T-helper 1 cell treated with Interleukin-12 subunit alpha and Interleukin-12 subunit beta and Interleukin-4 antibody, amounts not matched to agents 30 μg/mL and 1 μg/mL, for 36 hours (primary cell): ENCODE results near the gene RPS6KA5.
"Not testable (repeated sequence)": the region's sequence is repeated elsewhere in the genome, so short reads cannot be mapped to it uniquely, and the experiment has no call there.

Experiments
- H3K27ac Mint-ChIP-seq: one replicate; pipeline ENCODE4 v1.8.0; 2021; ENCODE audit warnings: mild to moderate bottlenecking, mixed read lengths
- H3K27me3 Mint-ChIP-seq: one replicate; pipeline ENCODE4 v1.8.0; 2021; ENCODE audit warnings: low read depth, mixed read lengths
- H3K36me3 Mint-ChIP-seq: one replicate; pipeline ENCODE4 v1.8.0; 2021; ENCODE audit warnings: low read depth, mixed read lengths
- H3K4me1 Mint-ChIP-seq: one replicate; pipeline ENCODE4 v1.8.0; 2021; ENCODE audit warnings: low read depth, mixed read lengths
- H3K4me3 Mint-ChIP-seq: one replicate; pipeline ENCODE4 v1.8.0; 2021; ENCODE audit warnings: mild to moderate bottlenecking, moderate library complexity, mixed read lengths
- H3K9me3 Mint-ChIP-seq: one replicate; pipeline ENCODE4 v1.8.0; 2021; ENCODE audit warnings: mixed read lengths

The RPS6KA5 gene

DNA sequence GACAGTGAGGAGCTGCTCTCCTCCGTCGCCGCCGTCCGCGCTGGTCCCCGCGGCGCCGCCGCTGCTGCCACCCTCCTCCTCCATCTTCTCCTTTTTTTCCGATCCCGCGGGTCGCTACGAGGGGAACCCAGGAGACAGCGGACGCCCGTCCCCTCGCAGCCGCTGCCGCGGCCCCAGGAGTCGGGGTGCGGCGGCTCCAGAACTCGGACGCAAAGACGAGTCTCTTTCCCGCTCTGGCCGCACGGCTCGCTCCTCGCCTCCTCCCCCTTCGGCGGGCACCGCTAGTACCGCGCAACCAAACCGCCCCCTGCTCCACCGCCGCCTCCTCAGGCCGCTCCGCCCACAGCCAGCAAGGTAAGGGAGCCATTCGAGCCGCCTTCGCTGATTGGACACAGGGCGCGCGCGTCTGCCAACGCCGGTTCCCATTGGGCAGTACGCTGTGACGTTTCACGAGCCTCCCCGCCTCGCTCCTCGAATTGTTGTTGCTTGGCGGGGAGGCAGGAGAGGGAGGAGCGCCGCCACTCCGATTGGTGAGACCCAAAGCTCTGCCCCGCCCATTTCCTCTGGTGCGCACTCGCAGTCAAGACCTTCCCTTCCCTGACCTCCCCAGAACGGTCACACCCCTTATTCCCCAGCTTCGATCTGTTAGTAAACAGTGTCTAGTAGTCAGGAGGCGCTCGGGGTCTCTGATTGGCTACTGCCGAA, at the start of gene RPS6KA5:
TSS of gene RPS6KA5 (minus strand) at position 291 of the 705 bp plus-strand sequence. CDS start at position 84, 207 bp downstream.
- Mint-ChIP-seq H3K4me3 (peak within 1 kb of the TSS; percentile 86), H3K27me3 (no peaks in the 10 kb centered on the region), H3K9me3 (peaks cover 10% of the 10 kb centered on the region), H3K36me3 (peaks cover 39% of the 10 kb centered on the region), H3K4me1 (peaks cover 51% of the 10 kb centered on the region), H3K27ac (peak within 1 kb of the TSS; percentile 50)

DNA sequence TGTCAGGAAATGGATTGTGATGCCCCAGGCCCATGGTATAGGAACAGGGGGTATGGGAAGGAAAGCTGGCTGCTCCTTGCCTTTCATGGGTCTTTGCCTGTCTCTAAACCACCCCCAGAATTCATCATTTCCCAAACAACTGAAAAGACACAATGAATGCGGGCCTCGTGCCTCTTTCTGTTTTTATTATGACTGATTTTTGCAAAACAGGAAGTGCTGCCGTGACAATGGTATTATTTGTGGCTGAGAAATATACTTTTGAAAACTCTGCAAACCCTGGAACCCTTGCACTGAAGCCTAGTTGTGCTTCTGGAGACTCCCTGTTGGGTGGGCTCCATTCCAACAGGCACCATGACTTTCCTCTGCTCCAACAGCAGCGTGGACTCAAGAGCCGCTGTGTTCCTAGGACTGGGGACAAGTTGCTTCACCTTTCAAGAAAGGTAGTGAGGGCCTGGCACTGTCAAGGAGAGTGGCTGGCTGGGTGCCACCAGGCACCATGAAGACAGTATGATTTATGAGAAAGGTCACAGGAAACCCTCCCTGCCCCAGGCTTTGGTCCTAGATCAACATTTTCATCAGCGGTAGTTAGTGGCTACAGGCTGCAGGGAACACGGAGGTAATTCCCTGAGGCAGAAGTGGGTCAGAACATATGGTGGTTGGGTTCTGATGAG, 48.6 kb upstream of the RPS6KA5 start:
- Mint-ChIP-seq H3K27me3 (no peaks in the 10 kb centered on the region), H3K9me3 (no peaks in the 10 kb centered on the region), H3K36me3 (peaks cover 4% of the 10 kb centered on the region), H3K27ac (peak overlapping the region; percentile 88), H3K4me1 (peaks cover 47% of the 10 kb centered on the region), H3K4me3 (peak overlapping the region; percentile 38)

DNA sequence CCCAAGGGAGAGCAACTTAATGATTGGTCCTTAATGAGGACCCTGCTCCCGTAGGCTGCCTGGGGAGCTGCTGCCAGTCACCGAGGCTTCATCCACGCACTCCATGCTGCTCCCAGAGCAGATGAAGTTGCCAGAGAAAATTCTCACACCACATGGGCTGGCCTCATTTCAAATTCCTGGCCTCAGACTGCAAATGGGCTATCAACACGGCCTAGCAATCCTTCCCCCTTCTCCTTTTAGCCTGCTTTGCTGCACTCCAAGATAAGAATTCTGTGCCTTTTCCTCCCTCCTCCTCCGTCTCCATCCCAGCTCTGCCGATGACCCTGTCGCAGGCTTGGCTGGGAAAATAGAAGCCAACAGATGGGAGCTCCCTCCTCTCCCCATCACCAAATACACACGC, 42.7 kb upstream of the RPS6KA5 start:
- Mint-ChIP-seq H3K4me1 (peaks cover 11% of the 10 kb centered on the region), H3K27me3 (peaks cover 3% of the 10 kb centered on the region), H3K36me3 (peaks cover 2% of the 10 kb centered on the region), H3K4me3 (no peak overlapping the region), H3K27ac (no peak overlapping the region), H3K9me3 (no peaks in the 10 kb centered on the region)

DNA sequence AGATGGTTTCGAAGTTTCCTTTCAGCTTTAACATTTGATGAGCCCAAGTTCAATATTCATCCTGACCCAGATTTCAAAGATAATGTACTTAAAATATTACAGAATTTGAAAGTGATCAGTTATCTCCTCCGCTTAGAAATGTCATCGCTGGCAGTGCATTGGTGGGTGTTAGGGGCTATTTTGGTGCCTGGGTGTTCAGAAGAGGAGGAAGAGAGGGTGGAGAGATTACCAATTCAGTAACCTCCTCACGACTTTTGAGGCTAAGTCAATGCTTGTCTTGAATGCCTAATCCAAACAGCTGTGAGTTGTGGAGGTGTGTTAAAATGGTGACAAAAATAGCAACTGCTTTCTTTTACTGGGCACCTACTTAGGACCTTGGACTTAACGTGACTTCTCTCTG, 39.7 kb upstream of the RPS6KA5 start:
- Mint-ChIP-seq H3K9me3 (no peaks in the 10 kb centered on the region), H3K27ac (no peak overlapping the region), H3K4me3 (no peak overlapping the region), H3K4me1 (peaks cover 5% of the 10 kb centered on the region), H3K27me3 (peaks cover 7% of the 10 kb centered on the region), H3K36me3 (peaks cover 3% of the 10 kb centered on the region)

DNA sequence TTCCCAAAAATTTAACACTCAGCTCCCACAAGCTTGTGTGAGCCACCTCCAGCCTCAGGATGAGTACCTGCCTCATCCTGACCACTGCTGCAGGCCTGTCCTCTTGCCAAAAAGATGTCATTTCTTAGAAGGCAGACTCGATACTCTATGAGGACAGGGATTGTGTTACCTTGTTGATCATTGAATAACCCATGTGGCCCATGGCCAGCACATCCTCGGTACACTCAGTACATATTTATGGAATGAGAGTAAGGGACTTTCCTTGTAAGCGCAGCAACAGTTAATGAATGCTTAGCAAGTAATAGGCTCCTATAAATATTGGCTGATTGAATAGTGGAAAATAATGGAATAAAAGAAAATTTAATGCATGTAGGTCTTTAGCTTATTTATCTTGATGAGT, 38.1 kb upstream of the RPS6KA5 start:
- Mint-ChIP-seq H3K27me3 (peaks cover 7% of the 10 kb centered on the region), H3K27ac (no peak overlapping the region), H3K4me1 (peaks cover 4% of the 10 kb centered on the region), H3K4me3 (no peak overlapping the region), H3K36me3 (peaks cover 3% of the 10 kb centered on the region), H3K9me3 (no peaks in the 10 kb centered on the region)

DNA sequence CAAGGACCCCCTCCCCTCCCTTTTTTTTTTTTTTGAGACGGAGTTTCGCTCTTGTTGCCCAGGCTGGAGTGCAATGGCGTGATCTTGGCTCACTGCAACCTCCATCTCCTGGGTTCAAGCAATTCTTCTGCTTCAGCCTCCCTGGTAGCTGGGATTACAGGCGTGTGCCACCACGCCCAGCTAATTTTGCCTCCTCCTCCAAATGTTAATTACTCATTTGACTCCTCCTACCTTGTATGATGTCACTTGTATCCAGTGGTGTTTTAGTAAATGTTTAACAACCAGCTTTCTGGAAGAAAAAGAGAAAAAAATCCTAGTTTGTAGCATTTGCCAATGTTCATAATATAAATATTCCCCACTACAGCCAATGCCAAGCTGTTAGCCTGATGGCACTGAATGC, 37.2 kb upstream of the RPS6KA5 start:
- not testable (repeated sequence) for H3K4me1 Mint-ChIP-seq, H3K27me3 Mint-ChIP-seq, H3K4me3 Mint-ChIP-seq, H3K9me3 Mint-ChIP-seq, H3K27ac Mint-ChIP-seq, H3K36me3 Mint-ChIP-seq

DNA sequence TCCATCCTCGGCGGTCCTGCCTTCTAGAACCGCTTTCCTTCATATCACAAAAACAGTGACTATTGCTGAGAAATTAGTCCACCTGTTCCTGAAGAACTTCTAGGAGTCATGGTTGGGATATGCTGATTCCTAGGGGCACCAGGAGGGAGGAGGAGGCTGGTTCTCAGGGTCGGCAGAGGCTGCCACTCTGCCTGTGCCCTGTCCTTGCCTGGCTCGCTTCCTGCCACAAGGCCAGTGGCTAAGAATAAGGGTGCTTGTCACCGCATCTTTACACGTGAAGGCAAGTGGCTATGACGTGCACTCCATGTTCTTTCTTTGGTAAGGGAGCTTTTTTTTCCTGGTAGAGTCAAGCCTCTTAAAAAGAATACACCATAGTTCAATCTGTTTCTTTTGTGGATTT, 34.7 kb upstream of the RPS6KA5 start:
- Mint-ChIP-seq H3K9me3 (no peaks in the 10 kb centered on the region), H3K4me3 (no peak overlapping the region), H3K27ac (no peak overlapping the region)

DNA sequence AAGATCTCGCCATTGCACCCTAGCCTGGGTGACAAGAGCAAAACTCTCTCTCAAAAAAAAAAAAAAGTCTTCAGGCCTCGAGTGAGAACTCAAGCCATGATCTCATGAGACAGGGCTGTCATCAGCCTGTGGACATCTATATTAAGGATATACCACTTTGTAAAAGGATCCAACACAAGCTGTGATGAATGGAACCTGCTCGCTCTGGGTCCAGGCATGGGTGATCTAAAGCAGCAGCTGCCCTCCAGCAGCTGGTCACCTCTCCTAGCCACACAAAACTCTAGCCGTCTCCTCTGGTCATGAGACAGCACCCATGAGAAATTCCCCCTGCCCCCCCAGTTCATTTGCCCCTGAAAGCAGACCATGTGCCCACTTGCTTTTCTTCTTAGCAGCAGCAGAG, 34.3 kb upstream of the RPS6KA5 start:
- Mint-ChIP-seq H3K27me3 (peaks cover 11% of the 10 kb centered on the region), H3K9me3 (no peaks in the 10 kb centered on the region), H3K4me1 (peaks cover 4% of the 10 kb centered on the region), H3K36me3 (peaks cover 3% of the 10 kb centered on the region), H3K4me3 (no peak overlapping the region), H3K27ac (no peak overlapping the region)

More for the DNA sequence above, 34.7 kb upstream of the RPS6KA5 start:
- peaks cover 4% of the 10 kb centered on the region for H3K4me1 Mint-ChIP-seq
- H3K27me3 Mint-ChIP-seq: peaks cover 11% of the 10 kb centered on the region
- H3K36me3 Mint-ChIP-seq: peaks cover 3% of the 10 kb centered on the region

DNA sequence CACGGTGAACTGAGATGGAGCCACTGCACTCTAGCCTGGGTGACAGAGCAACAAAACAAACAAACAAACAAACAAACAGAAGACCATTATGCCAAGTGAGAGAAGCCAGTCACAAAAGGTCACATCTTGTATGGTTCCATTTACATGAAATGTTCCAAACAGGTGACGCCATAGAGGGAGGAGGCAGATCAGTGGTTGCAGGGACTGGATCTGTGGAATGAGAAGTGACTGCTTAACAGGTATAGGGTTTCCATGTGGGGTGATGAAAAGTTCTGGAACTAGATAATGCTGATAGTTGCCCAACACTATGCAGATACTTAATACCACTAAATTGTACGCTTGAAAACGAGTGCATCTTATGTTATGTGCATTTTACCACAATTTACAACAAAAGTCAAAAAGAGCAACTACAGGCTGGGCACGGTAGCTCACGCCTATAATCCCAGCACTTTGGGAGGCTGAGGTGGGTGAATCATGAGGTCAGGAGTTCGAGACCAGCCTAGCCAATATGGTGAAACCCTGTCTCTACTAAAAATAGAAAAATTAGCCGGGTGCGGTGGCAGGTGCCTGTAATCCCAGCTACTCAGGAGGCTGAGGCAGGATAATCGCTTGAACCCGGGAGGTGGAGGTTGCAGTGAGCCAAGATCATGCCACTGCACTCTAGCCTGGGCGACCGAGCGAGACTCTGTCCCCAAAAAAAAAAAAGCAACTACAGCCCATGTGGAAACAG, 33.5 kb upstream of the RPS6KA5 start:
- H3K27ac Mint-ChIP-seq, H3K4me3 Mint-ChIP-seq, H3K9me3 Mint-ChIP-seq, H3K36me3 Mint-ChIP-seq, H3K4me1 Mint-ChIP-seq: not testable (repeated sequence)
- peaks cover 11% of the 10 kb centered on the region for H3K27me3 Mint-ChIP-seq

DNA sequence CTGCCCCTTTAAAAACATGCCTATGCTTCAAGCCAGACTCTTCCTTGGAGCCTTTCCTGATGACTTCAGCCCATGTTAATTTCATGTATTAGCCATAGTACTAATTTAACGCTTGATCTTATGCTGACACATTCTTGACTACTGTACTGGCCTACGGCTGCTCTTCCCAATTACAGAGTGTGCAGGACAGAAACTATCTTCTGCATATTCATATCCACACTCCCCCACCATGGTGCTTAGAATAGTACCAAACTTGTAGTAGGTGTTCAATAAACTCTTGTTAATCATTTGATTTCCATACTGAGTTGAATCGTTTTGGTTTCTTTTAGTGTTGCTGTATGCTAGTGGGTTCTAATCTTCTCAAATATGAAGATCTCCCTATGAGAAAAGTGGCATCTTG, 31.6 kb upstream of the RPS6KA5 start:
- Mint-ChIP-seq H3K9me3 (no peaks in the 10 kb centered on the region), H3K4me1 (peaks cover 10% of the 10 kb centered on the region), H3K27me3 (peaks cover 4% of the 10 kb centered on the region), H3K4me3 (no peak overlapping the region), H3K36me3 (peaks cover 1% of the 10 kb centered on the region), H3K27ac (no peak overlapping the region)

DNA sequence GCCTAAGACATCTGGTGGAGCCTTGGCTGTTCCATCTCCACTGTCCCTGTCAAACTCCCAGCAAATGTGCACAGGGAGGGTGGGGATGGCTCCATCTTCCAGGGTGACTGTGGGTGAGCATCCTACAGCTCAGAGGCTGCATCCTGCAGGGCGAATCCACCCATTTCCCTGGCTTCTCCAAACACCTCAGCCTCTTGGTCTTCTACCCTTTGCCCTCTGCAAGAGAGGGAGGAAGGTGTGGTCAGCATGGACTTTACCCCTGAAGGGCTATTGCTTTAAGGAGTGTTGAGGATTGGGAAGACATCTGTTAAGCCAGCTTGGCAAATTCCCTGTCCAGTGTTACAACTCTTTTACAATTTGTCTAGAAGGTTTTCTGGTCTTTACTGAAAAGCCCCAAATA, 30.3 kb upstream of the RPS6KA5 start:
- H3K9me3 Mint-ChIP-seq: no peaks in the 10 kb centered on the region
- no peak overlapping the region for H3K27ac Mint-ChIP-seq
- peaks cover 4% of the 10 kb centered on the region for H3K27me3 Mint-ChIP-seq
- H3K4me3 Mint-ChIP-seq: no peak overlapping the region
- H3K4me1 Mint-ChIP-seq: peaks cover 10% of the 10 kb centered on the region
- H3K36me3 Mint-ChIP-seq: peaks cover under 1% of the 10 kb centered on the region

DNA sequence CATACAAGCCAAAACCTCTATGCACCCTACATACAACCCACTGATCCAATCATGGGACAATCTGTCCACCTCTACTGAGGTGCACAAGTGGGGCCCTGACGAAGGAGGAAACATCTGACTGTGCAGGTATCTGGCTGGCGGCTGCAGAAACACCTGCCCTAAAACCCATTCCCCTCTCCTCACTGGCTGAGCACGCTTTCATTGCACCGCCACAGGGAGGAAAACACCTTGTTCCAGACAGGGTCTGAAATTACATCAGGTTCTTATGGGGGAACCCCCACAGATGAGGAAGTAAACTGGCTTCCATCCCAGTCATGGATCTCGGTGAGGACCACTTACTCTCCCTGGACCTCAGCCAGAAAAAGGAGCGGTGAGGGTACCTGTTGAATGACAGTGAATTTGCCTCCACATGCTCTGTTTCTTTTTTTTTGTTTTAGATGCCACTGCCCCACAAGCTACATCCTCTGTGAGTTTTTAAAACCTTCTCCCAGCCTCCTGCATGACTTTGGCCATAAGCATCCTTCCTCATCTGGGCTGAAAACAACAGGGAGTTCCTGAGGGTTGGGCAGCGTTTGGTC, 29.6 kb upstream of the RPS6KA5 start:
- Mint-ChIP-seq H3K9me3 (no peaks in the 10 kb centered on the region), H3K4me3 (no peak overlapping the region), H3K27me3 (peaks cover 4% of the 10 kb centered on the region), H3K27ac (no peak overlapping the region), H3K36me3 (no peaks in the 10 kb centered on the region), H3K4me1 (peaks cover 10% of the 10 kb centered on the region)

DNA sequence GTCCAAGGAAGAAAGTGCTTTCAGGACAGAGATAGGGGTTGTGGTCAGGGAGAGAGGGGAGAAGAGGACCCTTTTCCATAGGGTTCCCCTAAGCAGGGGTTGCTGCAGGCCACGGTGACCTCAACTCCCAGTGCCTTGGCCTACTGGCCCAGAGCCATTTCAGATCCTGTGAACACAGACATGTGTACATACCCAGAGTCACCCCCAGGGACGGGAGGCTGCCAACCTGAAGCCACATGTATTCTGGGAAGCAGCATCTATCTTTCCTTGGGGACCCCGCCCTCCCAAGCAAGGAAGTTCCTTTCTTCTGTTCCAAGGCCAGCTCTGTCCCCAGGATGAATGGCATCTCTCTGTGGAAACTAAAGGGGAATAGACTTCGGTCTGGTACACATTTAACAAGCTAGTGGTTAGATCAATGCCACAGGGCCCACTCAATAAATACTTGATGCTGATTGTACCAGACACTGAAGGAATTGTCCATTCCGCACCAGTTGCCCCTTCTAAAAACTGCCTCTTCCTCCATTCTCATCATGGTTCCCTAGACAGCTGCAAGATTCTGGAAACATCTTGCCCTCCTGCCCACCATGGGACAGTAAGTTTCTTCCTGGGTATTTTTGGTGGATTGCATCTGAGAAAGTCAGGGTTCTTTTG, 28.3 kb upstream of the RPS6KA5 start:
- H3K4me1 Mint-ChIP-seq: peaks cover 10% of the 10 kb centered on the region

DNA sequence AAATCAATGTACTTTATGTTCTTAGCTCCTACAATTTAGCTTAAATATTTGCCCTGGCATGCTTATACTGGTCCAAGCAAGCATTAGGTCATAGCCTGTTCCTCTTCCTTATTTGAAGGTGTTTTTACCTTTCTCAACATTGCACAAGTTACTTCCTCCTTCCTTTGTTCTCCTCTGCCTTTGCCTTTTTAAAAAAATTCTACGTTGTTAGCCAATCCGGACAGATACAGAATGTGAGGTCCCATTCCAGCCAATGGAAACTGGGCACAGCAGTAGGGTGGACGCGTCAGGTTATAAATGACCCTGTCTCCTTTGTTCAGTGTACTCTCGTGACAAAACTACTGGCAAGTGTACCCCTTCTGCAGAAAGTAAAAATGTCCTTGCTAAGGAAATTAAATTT, 27.0 kb upstream of the RPS6KA5 start:
- H3K27me3 Mint-ChIP-seq, H3K9me3 Mint-ChIP-seq, H3K36me3 Mint-ChIP-seq, H3K4me3 Mint-ChIP-seq: not testable (repeated sequence)
- Mint-ChIP-seq H3K27ac (peak overlapping the region; percentile 4), H3K4me1 (peaks cover 11% of the 10 kb centered on the region)

More for the DNA sequence above, 28.3 kb upstream of the RPS6KA5 start:
- Mint-ChIP-seq H3K4me3 (no peak overlapping the region), H3K27me3 (peaks cover 4% of the 10 kb centered on the region), H3K36me3 (peaks cover 3% of the 10 kb centered on the region), H3K27ac (no peak overlapping the region), H3K9me3 (no peaks in the 10 kb centered on the region)
